ENCODE results near the gene PIGA.

PIGA gene, protein sequence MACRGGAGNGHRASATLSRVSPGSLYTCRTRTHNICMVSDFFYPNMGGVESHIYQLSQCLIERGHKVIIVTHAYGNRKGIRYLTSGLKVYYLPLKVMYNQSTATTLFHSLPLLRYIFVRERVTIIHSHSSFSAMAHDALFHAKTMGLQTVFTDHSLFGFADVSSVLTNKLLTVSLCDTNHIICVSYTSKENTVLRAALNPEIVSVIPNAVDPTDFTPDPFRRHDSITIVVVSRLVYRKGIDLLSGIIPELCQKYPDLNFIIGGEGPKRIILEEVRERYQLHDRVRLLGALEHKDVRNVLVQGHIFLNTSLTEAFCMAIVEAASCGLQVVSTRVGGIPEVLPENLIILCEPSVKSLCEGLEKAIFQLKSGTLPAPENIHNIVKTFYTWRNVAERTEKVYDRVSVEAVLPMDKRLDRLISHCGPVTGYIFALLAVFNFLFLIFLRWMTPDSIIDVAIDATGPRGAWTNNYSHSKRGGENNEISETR
- total RNA-seq, result 112 reads per million, percentile 85 among the genes with 10 or more reads in this experiment

- DNase-seq, result peak; percentile 86
These were observed at the start of gene PIGA for GRCh38 chrX:15335135-15336022. Gene PIGA, minus strand, starts transcription at chrX:15335523. Its CDS starts 3,593 bp downstream, at chrX:15331930.

GRCh38 chrX:15384304-15384703 is 49.0 kb upstream of the PIGA start, which contains the start of gene VEGFD:
Gene VEGFD, minus strand, starts transcription at chrX:15384413. Its CDS starts 467 bp downstream, at chrX:15383946.
- no peak for DNase-seq

DNA sequence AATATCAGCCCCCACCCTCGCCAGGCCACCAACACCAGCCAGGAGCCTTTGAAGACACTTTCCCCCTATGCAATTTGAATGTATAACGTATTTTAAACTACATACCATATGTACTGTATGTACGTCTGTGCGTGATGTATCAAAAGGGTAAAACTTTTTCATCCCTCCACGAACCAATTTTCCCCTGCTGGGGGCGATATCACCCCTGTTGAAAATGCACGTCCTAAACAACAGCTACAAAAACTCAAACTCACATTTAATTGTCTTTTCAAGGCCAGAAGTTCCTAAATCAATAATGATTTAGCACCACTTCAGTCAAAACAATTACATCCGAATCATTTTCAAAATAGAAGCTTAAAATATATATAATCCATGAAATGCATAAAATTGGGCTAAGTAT is 47.5 kb upstream of the PIGA start:
- DNase-seq, result no peak

GRCh38 chrX:15376956-15377355 is 41.6 kb upstream of the PIGA start:
- DNase-seq, result no peak

GRCh38 chrX:15373976-15374375 is 38.7 kb upstream of the PIGA start:
- DNase-seq, result no peak

DNA sequence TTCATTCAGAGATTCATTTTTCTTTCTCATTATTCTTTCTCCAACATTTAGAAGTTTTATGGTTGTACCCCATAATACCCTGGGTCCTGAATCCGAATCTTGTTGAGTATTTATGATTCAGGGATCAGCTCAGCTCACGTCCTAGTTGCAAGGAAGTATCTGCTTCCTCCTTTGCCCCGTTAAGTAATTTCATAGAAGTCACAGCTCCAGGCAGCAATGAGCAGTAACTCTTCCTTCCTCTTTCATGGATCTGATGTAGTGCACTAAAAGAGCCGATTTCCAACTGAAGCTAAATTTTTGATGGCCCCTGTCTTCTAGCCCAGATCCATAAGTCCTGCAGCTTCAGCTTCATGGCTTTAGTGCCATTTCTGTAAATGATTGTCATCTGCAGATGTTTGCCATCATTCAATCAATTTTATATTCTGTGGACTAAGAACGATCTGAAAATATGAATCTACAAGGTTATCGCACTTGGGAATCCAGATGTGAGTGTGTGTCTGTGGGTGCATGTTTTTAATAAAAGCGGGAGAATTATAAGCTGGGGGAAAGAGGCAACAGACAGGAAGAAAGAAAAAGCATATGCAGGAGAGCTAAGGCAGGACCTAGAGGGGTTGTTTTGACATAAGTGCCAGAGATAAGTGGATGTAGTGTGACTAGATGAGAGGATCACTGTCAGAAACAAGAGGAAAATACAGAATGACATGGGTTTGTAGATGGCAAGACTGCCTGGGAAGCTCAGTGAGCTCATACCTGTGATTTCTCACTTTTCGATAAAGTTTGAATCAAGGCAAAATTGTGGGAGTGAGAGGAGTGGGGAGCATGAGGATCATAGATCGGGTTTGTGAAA is 31.4 kb upstream of the PIGA start:
- no peak for DNase-seq

- no peak for DNase-seq
These were observed 24.4 kb upstream of the PIGA start for GRCh38 chrX:15359701-15360100.

GRCh38 chrX:15358533-15358932 is 23.2 kb upstream of the PIGA start:
- no peak for DNase-seq

DNA sequence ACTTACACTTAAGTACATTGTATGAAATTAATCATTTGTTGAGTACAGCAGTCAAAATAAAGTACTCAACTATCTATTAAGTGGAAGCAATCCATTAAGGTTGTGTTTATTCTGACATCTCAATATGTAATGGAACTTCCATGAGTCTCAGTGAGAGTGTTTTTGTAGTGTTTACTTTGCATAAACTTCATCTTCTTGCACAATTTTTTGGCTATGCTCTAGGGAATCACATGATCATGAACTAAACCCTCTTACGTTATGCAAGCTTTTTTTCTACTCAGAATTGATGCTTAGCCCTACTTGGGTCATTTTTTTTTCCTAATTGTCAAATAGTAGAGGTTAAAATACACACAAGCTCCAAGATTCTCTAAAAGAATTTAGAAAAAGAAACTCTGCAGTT is 21.1 kb upstream of the PIGA start:
- DNase-seq, result no peak

DNA sequence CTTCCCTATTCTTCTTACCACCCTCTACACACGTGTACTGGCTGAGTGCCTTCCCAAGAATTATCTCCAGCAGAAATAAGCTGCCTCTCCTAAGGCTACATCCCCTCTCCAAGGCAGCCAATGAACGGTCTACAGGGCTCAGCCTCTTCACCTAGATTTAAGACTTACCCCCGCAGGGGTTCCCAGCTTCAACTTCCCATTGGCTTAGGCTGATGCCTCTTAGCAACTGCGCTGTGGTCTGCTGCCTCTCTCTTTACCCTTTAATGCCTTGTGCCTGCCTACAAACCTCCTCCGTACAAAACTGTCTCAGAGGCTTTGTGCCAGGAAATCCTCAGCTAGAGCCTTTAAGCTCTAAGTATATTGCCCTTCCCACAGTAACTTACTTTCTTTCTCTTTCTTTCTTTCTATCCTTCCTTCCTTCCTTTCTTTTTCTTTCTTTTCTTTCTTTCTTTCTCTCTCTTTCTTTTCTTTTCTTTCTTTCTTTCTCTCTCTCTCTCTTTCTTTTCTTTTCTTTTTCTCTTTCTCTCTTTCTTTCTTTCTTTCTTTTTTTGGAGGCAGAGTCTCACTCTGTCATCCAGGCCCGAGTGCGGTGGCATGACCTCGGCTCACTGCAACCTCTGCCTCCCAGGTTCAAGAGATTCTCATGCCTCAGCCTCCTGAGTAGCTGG is 15.1 kb upstream of the PIGA start:
- no peak for DNase-seq

GRCh38 chrX:15349046-15349445 is 13.7 kb upstream of the PIGA start:
- no peak for DNase-seq

DNA sequence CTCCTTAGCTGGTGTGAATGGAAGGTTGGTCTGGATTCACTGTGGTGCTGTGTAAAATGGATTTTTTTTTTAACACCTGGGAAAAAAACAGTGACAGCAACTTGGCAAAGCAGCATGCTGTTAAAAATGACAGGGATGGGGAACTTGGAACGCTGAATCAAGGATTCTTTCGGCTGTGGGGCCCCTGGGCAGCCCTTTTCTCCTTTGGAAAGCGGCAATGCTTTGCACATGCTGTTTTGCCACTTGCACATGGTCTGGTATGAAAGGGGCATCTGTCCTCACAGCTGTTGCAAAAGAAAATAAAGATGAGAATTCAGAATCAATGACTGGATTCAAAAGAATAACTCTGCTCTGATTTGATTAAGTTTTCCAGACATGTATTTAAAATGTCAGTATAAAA is 10.7 kb upstream of the PIGA start:
- DNase-seq, result no peak

DNA sequence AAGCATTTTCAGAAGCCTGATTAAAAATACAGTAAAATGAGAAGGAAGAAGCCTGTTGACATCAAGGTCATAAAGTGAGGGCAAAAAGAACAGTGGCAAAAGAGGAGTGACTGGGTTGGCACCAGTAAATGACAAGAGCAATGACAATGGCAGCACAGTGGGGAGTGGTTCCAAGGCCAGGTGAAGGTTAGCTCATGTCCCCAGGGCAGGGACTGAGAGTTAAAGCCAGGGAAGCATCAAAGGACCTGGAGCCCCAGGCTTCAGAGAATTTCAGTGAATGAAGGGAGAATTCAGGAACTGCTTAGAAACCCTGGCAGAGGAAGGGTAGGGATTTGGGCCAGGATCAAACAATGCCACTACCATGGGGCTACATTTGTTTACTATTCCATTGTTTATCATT is 8.8 kb upstream of the PIGA start:
- no peak for DNase-seq

DNA sequence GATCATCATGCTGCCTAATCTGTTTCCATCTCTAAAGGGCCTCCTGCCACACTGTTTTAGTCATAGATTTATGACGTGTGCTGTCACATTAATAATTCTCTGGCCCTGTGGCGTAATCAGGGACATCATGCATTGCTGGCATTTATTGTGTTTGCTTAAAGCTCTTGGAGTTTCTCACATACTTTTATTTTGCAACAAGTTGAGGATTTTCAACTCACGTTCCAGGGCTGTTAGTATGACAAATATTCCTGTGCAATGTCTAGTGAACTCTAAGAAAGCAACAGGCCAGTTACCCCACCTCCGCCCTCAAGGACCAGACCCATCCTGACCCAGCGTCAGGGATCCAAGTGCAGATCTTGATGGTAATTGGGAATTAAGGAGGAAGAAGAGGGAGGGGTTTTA is 7.8 kb upstream of the PIGA start:
- no peak for DNase-seq

DNA sequence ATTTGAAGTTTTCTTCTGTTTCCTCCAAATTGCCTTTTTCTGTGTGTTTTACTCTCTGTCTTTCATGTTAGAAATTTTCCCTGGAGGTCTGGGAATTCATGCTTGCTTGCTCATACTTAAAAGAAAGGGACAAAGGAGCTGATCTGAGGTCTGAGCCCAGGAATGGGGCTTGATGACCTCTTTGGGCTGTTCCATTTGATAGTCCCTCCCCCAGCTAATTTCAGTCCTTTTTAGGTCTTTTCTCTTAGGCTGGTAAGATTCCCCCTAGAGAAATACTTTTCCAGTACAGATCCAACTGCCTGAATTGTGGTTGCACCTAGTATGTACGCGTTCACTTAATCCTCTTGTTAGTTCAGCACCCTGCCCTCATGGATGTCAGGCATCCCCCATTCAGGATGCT is 5.5 kb upstream of the PIGA start:
- no peak for DNase-seq

DNA sequence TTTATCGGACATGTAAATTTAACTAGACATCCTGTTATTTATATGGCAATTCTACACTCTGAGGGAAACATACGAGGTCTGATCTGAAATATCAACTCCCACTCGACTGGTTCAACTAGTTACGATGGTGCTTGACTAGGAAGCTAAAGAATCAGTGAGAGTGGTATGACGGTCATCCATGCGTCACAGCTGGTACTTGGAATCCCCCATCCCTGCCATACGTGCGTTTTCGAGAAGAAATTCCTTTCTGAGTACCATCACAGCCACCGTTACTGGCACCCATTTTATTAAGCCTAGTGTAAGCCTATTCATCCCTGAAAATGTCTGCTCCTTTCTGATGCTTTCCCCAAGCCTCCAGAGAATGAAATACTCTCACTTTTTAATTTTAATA is 695 bp upstream of the PIGA start:
- DNase-seq, result peak; percentile 51

GRCh38 chrX:15334561-15334960 is 762 bp downstream of the PIGA start:
- DNase-seq, result peak; percentile 5

DNA sequence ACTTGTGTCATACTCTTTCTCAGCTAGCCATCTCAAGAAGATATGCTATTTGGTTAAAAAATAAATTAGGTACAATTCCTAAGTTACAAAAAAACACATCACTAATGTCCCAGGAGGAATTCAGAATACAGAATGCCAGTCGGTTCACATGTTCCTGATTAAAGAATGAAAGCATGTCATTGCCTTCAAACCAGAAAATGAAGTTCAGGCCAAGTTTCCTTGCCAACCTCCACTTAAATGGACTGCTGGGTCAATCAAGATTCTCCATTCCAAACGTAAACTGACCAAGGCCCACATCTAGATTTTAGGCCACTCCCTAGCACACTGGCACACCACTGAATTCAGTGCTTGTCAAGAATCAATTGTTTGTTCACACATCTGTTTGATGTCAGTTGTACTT is 6.5 kb downstream of the PIGA start:
- no peak for DNase-seq

- DNase-seq, result no peak
These were observed 7.2 kb downstream of the PIGA start for GRCh38 chrX:15328131-15328530.

GRCh38 chrX:15322472-15322871 is 12.9 kb downstream of the PIGA start:
- no peak for DNase-seq

GRCh38 chrX:15322072-15322471 is 13.3 kb downstream of the PIGA start:
- no peak for DNase-seq

- DNase-seq, result no peak
These were observed 13.9 kb downstream of the PIGA start for GRCh38 chrX:15321447-15321846.
